Measurements from ENCODE around the gene PRG2. TPM values are rescaled to one million over a fixed set of nuclear protein-coding genes. Genes with fewer than 3 reads are reported as not detected.

The PRG2 gene
- total and polyA plus RNA-seq, 9 of the 15 experiments (the other 6 are each of a cell fraction or from before 2014, with no cell fraction given): 1.8 to 78.0 (median 26.6) TPM

- TF ChIP-seq, protein P1, sequence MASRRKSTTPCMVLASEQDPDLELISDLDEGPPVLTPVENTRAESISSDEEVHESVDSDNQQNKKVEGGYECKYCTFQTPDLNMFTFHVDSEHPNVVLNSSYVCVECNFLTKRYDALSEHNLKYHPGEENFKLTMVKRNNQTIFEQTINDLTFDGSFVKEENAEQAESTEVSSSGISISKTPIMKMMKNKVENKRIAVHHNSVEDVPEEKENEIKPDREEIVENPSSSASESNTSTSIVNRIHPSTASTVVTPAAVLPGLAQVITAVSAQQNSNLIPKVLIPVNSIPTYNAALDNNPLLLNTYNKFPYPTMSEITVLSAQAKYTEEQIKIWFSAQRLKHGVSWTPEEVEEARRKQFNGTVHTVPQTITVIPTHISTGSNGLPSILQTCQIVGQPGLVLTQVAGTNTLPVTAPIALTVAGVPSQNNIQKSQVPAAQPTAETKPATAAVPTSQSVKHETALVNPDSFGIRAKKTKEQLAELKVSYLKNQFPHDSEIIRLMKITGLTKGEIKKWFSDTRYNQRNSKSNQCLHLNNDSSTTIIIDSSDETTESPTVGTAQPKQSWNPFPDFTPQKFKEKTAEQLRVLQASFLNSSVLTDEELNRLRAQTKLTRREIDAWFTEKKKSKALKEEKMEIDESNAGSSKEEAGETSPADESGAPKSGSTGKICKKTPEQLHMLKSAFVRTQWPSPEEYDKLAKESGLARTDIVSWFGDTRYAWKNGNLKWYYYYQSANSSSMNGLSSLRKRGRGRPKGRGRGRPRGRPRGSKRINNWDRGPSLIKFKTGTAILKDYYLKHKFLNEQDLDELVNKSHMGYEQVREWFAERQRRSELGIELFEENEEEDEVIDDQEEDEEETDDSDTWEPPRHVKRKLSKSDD (conservative IDR thresholded peaks at IDR 0.05; ENCODE audit: low read length): no peak
- peak; percentile 59; the same call in 1 of the 2 replicates for TF ChIP-seq ZNF740 (CRISPR knock-in tag; IDR thresholded peaks at IDR 0.05)
- TF ChIP-seq ZNF740 (tag; IDR thresholded peaks at IDR 0.05): no peak
- TF ChIP-seq SFPQ (IDR thresholded peaks at IDR 0.05; ENCODE audit: low read depth, low read length): no peak
- peak; percentile 64 for TF ChIP-seq CCNT2 (IDR thresholded peaks at IDR 0.05; ENCODE audit: borderline replicate concordance, extremely low read depth, insufficient read length, low read depth, low read length)
- no peak for TF ChIP-seq ZNF431 (CRISPR knock-in tag; IDR thresholded peaks at IDR 0.05)
- TF ChIP-seq, protein P2, sequence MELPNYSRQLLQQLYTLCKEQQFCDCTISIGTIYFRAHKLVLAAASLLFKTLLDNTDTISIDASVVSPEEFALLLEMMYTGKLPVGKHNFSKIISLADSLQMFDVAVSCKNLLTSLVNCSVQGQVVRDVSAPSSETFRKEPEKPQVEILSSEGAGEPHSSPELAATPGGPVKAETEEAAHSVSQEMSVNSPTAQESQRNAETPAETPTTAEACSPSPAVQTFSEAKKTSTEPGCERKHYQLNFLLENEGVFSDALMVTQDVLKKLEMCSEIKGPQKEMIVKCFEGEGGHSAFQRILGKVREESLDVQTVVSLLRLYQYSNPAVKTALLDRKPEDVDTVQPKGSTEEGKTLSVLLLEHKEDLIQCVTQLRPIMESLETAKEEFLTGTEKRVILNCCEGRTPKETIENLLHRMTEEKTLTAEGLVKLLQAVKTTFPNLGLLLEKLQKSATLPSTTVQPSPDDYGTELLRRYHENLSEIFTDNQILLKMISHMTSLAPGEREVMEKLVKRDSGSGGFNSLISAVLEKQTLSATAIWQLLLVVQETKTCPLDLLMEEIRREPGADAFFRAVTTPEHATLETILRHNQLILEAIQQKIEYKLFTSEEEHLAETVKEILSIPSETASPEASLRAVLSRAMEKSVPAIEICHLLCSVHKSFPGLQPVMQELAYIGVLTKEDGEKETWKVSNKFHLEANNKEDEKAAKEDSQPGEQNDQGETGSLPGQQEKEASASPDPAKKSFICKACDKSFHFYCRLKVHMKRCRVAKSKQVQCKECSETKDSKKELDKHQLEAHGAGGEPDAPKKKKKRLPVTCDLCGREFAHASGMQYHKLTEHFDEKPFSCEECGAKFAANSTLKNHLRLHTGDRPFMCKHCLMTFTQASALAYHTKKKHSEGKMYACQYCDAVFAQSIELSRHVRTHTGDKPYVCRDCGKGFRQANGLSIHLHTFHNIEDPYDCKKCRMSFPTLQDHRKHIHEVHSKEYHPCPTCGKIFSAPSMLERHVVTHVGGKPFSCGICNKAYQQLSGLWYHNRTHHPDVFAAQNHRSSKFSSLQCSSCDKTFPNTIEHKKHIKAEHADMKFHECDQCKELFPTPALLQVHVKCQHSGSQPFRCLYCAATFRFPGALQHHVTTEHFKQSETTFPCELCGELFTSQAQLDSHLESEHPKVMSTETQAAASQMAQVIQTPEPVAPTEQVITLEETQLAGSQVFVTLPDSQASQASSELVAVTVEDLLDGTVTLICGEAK (IDR thresholded peaks at IDR 0.05): no peak
- TF ChIP-seq, protein P2 (CRISPR knock-in tag; IDR thresholded peaks at IDR 0.05): no peak
- TF ChIP-seq MEF2D (tag; conservative IDR thresholded peaks at IDR 0.05; ENCODE audit: low read depth): no peak
- TF ChIP-seq ATF1 (CRISPR knock-in tag; IDR thresholded peaks at IDR 0.05): no peak
- peak; percentile 62 for TF ChIP-seq ATF1 (tag; IDR thresholded peaks at IDR 0.05)
- TF ChIP-seq EWSR1 (IDR thresholded peaks at IDR 0.05; ENCODE audit: borderline replicate concordance, low read depth, partially characterized antibody): no peak
Observed at GRCh38 chr11:57402188-57403002, 11.9 kb upstream of the PRG2 start (continued).

All from K562 (cell line).